H1 (cell line): Measurements from ENCODE around the gene SLC7A9. TPM values are rescaled to one million over a fixed set of nuclear protein-coding genes. Genes with fewer than 3 reads are reported as not detected.

ENCODE experiments used
- CHD7 ChIP-seq: fragments of 300-600 bp; sonication (generic); IDR thresholded peaks from 2 replicates; pipeline ENCODE4 v1.7.1; 2012; ENCODE audit warnings: low read length, moderate library complexity, mild to moderate bottlenecking, inconsistent platforms; ENCODE audit not compliant: insufficient replicate concordance
- SP1 ChIP-seq: IDR thresholded peaks from 2 replicates; pipeline ENCODE4 v1.6.1; 2011; ENCODE audit warnings: low read depth, low read length
- polyA plus RNA-seq, 7 experiments: library from polyadenylated mRNA; depleted of rRNA in 3 of 7; stranded (reverse) in 5 of 7; unstranded in 2 of 7; fragments of >200 nt in 5 of 7; fragments of 200-250 nt in 2 of 7; gene quantifications; 1 replicate in 5 of 7; 2 replicates in 1 of 7; 4 replicates in 1 of 7; pipeline versions ENCODE4 v1.2.1 to v1.2.3, GENCODE V29; 2011 to 2013; ENCODE audit warnings: missing spikeins in 2 of 7, mixed read lengths in 2 of 7
- total RNA-seq: library from RNA; stranded (reverse); fragmentation: NEBNext Ultra II Directional; extraction: Animal tissue kit (Norgen Biotek cat#: 25700); gene quantifications from 2 replicates; pipeline ENCODE4 v1.2.1, GENCODE V29; 2021

Gene SLC7A9
- total and polyA plus RNA-seq, 2 of the 8 experiments (the other 6 are each of a cell fraction or from before 2014, with no cell fraction given): 0.15 TPM; not detected in 1

GRCh38 chr19:32824916-32825608, 44.5 kb downstream of the SLC7A9 start (continued):
- TF ChIP-seq CHD7: no peak
- no peak for TF ChIP-seq SP1
